ENCODE results near the gene GRB2. TPM values are rescaled to one million over a fixed set of nuclear protein-coding genes. Genes with fewer than 3 reads are reported as not detected.

The GRB2 gene
- total RNA-seq, 4 donors from 2014 or later: 44.9 to 62.6 (median 58.7) TPM

DNA sequence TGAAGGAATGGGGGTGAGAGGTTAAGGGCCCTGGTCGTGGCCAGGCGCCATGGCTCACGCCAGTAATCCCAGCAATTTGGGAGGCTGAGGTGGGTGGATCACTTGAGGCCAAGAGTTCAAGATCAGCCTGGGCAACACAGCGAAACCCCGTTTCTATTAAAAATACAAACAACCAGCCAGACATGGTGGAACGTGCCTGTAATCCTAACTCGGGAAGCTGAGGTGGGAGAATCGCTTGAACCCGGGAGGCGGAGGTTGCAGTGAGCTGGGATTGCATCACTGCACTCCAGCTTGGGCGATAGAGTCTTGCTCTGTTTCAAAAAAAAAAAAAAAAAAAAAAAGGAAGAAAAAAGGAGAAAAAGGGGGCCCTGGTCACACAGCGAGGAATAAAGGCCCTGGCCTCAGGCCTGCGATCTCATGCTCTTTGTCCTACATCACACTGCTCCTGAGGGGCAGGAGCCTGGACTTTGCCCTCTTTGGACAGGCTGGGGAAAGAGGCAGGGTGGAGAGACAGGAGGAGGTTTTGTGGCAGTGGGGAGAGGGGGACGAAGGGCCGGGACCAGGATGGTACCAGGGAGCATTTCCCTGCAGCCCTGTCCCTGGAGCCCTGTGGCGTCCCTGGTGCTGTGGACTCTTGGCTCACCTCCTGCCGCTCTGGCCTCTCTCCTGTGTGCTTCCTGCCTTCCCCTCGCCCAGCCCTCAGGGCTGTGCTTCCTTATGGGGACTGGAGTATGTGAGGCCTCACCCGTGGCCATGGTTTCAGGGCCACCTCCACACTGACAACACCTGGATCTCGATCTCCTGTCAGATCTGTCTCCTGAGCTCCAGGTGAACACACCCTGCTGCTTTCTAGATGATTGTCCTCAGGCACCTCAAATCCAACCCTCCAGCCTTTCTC is 96.5 kb downstream of the GRB2 start:
- DNase-seq (ENCODE audit: low spot score in 2 of 2): no peak
- H3K4me3 ChIP-seq: no peak overlapping the region
- peak overlapping the region; percentile 31 for H3K27ac ChIP-seq
- H3K9me3 ChIP-seq: no peaks in the 10 kb centered on the region
- no peak for TF ChIP-seq POLR2A (IDR thresholded peaks at IDR 0.05)
- TF ChIP-seq POLR2AphosphoS5 (IDR thresholded peaks at IDR 0.05): no peak
- TF ChIP-seq, protein P1, sequence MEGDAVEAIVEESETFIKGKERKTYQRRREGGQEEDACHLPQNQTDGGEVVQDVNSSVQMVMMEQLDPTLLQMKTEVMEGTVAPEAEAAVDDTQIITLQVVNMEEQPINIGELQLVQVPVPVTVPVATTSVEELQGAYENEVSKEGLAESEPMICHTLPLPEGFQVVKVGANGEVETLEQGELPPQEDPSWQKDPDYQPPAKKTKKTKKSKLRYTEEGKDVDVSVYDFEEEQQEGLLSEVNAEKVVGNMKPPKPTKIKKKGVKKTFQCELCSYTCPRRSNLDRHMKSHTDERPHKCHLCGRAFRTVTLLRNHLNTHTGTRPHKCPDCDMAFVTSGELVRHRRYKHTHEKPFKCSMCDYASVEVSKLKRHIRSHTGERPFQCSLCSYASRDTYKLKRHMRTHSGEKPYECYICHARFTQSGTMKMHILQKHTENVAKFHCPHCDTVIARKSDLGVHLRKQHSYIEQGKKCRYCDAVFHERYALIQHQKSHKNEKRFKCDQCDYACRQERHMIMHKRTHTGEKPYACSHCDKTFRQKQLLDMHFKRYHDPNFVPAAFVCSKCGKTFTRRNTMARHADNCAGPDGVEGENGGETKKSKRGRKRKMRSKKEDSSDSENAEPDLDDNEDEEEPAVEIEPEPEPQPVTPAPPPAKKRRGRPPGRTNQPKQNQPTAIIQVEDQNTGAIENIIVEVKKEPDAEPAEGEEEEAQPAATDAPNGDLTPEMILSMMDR (IDR thresholded peaks at IDR 0.05): no peak
- no peak for TF ChIP-seq EP300 (IDR thresholded peaks at IDR 0.05)
- H3K27me3 ChIP-seq: no peaks in the 10 kb centered on the region
- no peaks in the 10 kb centered on the region for H3K36me3 ChIP-seq
- H3K4me1 ChIP-seq: peaks cover 14% of the 10 kb centered on the region
- WGBS: 63% methylated on average over 19 of the region's 20 CpGs

DNA sequence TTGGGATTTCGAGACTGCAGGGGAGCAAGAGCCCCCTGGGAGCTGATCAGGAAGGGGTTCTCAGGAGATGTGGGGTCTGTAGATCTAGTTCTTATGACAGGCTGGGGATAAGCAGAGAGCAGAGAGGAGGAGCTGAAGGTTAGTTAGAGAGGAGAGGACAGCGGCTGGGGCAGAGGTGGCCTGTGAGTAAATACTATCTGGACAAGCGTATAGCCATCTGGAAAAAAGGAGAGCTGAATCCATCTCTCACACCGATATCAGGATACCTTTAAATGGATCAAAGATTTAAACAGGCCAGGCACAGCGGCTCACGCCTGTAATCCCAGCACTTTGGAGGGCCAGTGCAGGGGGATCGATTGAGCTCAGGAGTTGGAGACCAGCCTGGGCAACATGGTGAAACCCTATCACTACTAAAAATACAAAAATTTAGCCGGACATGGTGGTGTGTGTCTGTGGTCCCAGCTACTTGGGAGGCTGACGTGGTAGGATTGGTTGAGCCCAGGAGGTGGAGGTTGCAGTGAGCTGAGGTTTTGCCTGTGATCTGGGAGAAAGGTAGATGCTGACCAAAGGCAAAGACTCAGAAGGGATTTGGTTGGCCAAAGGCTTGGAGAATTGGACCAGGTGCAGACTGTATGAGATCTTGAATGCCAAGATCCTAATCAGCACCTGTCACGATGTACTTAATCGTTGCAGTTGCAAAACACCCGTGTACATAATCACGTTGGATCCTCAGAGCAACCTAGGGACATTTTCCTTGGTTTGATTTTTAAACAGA is 97.3 kb downstream of the GRB2 start:
- WGBS: 75% methylated on average over 13 of the region's 13 CpGs
- Histone ChIP-seq H3K4me3 (no peak overlapping the region), H3K27me3 (no peaks in the 10 kb centered on the region), H3K36me3 (no peaks in the 10 kb centered on the region), H3K9me3 (no peaks in the 10 kb centered on the region), H3K4me1 (peaks cover 14% of the 10 kb centered on the region), H3K27ac (no peak overlapping the region)
- DNase-seq (ENCODE audit: low spot score in 2 of 2): no peak
- TF ChIP-seq POLR2AphosphoS5 (IDR thresholded peaks at IDR 0.05) (no peak), EP300 (IDR thresholded peaks at IDR 0.05) (no peak), POLR2A (IDR thresholded peaks at IDR 0.05) (no peak)

DNA sequence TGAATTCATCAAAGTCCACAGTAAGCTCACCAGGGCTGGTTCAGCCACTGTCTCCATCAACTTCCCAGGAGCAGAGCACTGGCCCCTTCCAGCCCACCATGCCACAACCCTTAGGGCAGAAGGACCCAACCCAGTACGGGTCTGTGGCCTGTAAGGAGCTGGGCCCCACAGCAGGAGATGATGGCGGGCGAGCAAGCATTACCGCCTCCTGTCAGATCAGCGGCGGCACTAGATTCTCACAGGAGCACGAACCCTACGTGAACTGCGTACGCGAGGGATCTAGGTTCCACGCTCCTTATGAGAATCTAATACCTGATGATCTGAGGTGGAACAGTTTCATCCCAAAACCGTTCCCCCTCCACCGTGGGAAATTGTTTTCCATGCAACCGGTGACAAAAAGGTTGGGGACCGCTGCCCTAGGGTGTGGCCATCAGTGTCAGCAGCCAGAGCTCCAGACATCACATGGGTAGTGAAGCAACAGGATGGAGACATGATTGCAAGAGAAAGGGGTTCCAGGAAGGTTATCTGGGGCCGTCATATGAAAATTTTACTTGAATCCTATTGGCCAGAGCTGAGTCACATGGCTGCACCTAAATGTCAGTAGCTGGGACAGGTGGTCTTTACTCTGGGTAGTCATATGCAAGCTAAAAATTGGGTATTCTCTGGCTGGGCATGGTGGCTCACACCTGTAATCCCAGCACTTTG is 103.8 kb downstream of the GRB2 start:
- no peak overlapping the region for H3K27ac ChIP-seq
- H3K27me3 ChIP-seq: no peaks in the 10 kb centered on the region
- no peaks in the 10 kb centered on the region for H3K9me3 ChIP-seq
- TF ChIP-seq POLR2A (IDR thresholded peaks at IDR 0.05): no peak
- no peak for TF ChIP-seq EP300 (IDR thresholded peaks at IDR 0.05)
- no peak for TF ChIP-seq POLR2AphosphoS5 (IDR thresholded peaks at IDR 0.05)
- TF ChIP-seq, protein P1 (IDR thresholded peaks at IDR 0.05): no peak
- no peak for DNase-seq (ENCODE audit: low spot score in 2 of 2)
- no peaks in the 10 kb centered on the region for H3K36me3 ChIP-seq
- no peaks in the 10 kb centered on the region for H3K4me1 ChIP-seq
- WGBS: 88% methylated on average over 17 of the region's 17 CpGs
- H3K4me3 ChIP-seq: no peak overlapping the region

DNA sequence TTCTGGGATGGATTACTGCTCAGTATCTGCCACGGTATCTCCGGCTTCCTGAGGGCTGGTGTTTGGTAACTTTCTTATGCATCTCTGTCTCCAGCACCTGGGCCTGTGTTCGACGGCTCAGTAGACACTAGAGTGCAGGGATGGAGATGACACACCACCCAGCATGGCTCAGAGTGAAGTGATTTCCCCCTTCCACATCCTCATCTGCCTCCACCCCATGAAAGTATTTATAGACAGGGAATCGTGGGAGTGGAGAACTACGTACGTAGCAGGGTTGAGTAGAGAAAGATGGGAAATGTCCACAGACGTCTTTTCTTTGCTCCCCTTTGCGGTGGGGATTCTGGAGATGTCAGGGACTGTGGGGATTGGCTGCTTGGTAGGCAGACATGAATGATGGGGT is 104.4 kb downstream of the GRB2 start:
- no peaks in the 10 kb centered on the region for H3K36me3 ChIP-seq
- TF ChIP-seq, protein P1 (IDR thresholded peaks at IDR 0.05): no peak
- no peak overlapping the region for H3K4me3 ChIP-seq
- H3K27me3 ChIP-seq: no peaks in the 10 kb centered on the region
- no peak for DNase-seq (ENCODE audit: low spot score in 2 of 2)
- H3K9me3 ChIP-seq: no peaks in the 10 kb centered on the region
- WGBS: 74% methylated on average over 9 of the region's 9 CpGs
- H3K4me1 ChIP-seq: no peaks in the 10 kb centered on the region
- no peak overlapping the region for H3K27ac ChIP-seq

DNA sequence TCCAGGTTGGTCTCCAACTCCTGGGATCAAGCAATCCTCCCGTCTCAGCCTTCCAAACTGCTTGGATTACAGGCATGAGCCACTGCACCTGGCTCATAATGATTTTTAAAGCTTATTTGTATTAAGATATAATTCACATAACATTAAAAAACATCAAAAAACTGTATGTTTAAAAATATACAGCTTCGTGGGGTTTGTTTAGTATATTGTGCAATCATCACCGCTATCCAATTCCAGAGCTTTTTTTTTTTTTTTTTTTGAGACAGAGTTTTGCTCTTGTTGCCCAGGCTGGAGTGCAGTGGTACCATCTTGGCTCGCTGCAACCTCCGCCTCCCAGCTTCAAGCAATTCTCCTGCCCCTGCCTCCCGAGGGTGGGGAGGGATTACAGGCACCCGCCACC is 105.2 kb downstream of the GRB2 start:
- H3K36me3 ChIP-seq: no peaks in the 10 kb centered on the region
- WGBS: 83% methylated on average over 7 of the region's 7 CpGs
- no peaks in the 10 kb centered on the region for H3K4me1 ChIP-seq
- H3K27ac ChIP-seq: no peak overlapping the region
- H3K9me3 ChIP-seq: no peaks in the 10 kb centered on the region
- no peak for DNase-seq (ENCODE audit: low spot score in 2 of 2)
- no peaks in the 10 kb centered on the region for H3K27me3 ChIP-seq
- TF ChIP-seq POLR2AphosphoS5 (IDR thresholded peaks at IDR 0.05): no peak
- no peak for TF ChIP-seq POLR2A (IDR thresholded peaks at IDR 0.05)
- TF ChIP-seq, protein P1 (IDR thresholded peaks at IDR 0.05): no peak
- no peak overlapping the region for H3K4me3 ChIP-seq
